ENCODE measurements around the gene GTPBP4.

The GTPBP4 gene

DNA sequence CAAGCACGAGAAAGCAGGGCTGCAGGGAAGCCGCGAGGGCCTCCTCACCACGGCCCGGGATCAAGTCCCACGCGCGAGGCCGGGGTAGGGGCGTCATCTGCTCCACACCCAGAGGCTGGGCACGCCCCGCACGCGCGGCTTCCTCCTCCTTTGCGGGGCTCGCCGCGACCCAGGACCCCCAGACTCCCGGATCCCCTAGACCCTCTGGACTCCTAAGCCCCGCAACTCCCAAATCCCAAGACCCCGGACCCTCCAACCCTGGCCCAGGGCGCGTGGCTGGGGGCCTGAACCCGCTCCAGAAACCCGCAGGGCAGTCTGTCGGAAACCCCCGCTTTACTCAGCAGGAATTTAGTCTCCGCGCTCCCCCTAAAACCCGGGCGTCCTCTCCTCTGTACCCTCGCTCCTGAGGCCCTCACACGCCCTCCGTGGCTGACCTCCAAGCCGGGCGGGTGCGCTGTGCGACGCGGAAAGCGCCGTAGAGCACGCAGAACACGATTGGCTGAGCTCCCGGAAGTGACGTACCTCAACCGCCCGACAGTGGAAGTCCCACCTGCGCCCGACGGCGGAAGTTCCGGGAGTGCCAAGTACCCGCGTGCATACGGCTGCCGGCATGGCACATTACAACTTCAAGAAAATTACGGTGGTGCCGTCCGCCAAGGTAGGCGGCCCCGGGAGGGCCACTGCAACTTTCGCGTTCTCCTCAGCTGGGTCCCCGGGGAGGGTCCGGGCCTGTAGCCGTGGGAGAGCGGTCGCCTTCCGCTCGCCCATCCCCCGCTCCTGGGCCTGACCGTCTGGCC, at the start of gene GTPBP4:
GTPBP4 (plus strand) TSS at position 565 of the 797 bp plus-strand sequence; CDS start at position 611, 46 bp downstream.
- DNase-seq (ENCODE audit: insufficient read length, low spot score) (peak; percentile 99), FAIRE-seq (no peak)
- peak; percentile 65 for TF ChIP-seq CTCF (IDR thresholded peaks at IDR 0.05; ENCODE audit: insufficient read depth, missing control alignments)

DNA sequence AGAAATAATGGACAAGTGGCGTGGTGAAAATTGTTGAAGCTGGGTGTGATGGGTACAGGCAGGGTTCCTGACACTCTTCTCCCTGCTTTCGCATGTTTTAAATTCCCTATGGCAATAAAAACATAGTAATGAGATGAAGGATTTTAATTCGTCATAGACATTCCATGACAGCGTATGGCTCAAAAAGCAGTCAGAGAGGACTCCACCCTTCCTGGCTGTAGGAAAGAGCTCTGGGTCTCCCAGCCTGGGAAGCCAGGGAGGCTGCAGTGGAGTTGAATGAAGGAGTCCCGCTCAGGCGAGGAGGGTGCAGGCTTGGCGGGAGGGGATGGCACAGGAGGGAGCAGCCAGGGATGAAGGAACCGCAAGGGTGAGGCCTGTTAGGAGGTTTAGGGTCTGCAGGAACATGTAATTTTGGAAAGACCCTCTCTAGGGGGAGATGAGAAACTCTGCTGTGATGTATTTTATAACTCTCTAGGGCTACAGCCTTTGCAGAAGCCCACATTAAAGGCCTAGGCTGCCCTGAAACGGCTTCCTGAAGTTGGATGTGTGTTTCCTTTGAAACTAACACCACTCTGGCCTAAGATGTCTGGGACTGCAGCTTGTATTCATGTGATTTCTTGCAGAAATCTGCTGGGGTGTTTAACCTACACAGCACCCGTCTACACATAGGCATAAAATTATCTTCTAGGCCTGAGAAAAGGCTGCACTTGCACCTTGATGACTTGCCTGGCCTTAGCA, 49.1 kb upstream of the GTPBP4 start:
- FAIRE-seq (no peak), DNase-seq (ENCODE audit: insufficient read length, low spot score) (no peak)
- no peak for TF ChIP-seq CTCF (IDR thresholded peaks at IDR 0.05; ENCODE audit: insufficient read depth, missing control alignments)

- no peak for FAIRE-seq
- no peak for DNase-seq (ENCODE audit: insufficient read length, low spot score)
- no peak for TF ChIP-seq CTCF (IDR thresholded peaks at IDR 0.05; ENCODE audit: insufficient read depth, missing control alignments)
These were observed 44.8 kb upstream of the GTPBP4 start for GRCh38 chr10:943334-944033.

DNA sequence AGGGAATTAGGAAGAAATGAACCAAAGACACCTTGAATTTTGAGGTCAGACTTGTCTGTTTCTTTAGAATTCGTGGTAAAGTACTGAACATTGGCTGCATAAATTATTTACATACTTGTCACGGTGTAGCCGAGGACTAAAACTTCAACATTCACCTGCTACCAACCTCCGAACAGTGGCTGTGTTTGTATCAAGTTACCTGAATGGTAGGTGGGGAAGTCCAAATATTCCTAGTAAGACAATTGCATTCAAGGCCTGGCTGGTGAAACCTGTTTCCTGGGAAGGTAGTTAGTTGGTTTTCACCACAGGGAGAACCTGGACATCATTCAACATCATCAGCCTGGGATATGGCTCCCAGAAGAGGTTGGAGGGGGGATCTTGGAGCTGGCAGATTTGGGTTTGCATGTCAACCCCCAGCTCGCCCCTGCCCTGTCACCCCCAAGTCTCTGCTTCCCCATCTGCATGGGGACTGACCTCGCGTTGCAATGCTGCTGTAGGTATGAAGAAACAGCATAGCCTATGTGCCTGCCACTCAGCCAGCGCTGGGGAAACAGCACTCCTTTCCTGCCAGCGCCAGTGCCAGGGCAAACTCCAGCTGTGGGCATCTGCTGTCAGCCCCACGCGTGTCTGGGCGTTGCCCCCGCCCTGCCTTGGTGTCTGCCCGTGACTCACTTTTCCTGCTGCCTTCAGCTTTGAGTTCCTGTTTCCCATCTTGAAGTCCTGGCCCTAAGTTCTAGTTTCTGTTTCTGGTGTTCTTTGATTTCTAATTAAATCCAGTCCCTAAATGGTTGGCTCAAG, 44.0 kb upstream of the GTPBP4 start:
- TF ChIP-seq CTCF (IDR thresholded peaks at IDR 0.05; ENCODE audit: insufficient read depth, missing control alignments), result no peak
- no peak for FAIRE-seq
- no peak for DNase-seq (ENCODE audit: insufficient read length, low spot score)

- DNase-seq (ENCODE audit: insufficient read length, low spot score), result no peak
- no peak for FAIRE-seq
- TF ChIP-seq CTCF (IDR thresholded peaks at IDR 0.05; ENCODE audit: insufficient read depth, missing control alignments), result no peak
These were observed 42.5 kb upstream of the GTPBP4 start for GRCh38 chr10:945778-946177.

DNA sequence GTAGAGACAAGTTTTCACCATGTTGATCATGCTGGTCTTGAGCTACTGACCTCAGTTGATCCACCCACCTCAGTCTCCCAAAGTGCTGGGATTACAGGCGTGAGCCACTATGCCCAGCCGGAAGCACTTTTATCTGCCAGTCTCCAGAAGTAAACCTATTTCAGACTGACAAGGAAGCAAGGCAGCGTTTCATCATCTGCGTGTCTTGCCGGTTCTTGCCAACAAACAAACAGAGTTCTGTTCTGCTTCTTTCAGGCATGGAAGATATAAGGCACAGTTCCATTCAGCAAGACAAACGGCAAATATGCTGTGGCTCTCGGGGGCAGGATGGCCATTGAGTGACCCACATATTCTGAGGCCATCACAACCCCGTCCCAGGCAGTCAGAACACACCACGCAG, 41.2 kb upstream of the GTPBP4 start:
- TF ChIP-seq CTCF (IDR thresholded peaks at IDR 0.05; ENCODE audit: insufficient read depth, missing control alignments), result no peak
- FAIRE-seq (no peak), DNase-seq (ENCODE audit: insufficient read length, low spot score) (no peak)
